HG03103 (cell line): ENCODE measurements around the gene RAPSN.
"Not testable (repeated sequence)": the region's sequence is repeated elsewhere in the genome, so short reads cannot be mapped to it uniquely, and the experiment has no call there.

Source experiments
- ATAC-seq: cut with Tn5 transposase; IDR thresholded peaks from one replicate; pipeline ENCODE4 v1.9.1; 2021; ENCODE audit warnings: low read depth; ENCODE audit not compliant: unreplicated experiment

RAPSN gene

GRCh38 chr11:47466701-47467250 is 17.8 kb upstream of the RAPSN start:
- no peak for ATAC-seq

DNA sequence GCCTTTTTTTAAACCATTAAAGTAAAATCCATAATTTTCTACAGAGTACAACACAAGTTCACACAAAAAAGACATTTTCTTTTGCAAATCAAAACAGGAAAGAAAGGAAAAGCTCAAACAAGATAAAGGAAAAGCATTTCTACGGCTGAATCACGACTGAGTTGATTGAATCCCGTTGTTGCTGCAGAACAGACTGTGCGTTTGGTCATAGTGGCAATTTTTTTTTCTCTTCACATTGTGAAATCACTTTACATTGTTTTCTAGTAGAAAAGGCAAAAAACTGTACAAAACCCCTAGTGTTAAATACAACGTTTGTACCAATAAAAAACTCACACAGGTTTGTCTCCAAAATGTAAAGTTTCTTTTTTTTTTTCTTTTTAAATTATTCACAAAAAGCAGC is 17.3 kb upstream of the RAPSN start:
- no peak for ATAC-seq

GRCh38 chr11:47464483-47464882 is 15.5 kb upstream of the RAPSN start:
- ATAC-seq: no peak

- ATAC-seq: no peak
Measured at GRCh38 chr11:47461876-47462275, 12.9 kb upstream of the RAPSN start.

DNA sequence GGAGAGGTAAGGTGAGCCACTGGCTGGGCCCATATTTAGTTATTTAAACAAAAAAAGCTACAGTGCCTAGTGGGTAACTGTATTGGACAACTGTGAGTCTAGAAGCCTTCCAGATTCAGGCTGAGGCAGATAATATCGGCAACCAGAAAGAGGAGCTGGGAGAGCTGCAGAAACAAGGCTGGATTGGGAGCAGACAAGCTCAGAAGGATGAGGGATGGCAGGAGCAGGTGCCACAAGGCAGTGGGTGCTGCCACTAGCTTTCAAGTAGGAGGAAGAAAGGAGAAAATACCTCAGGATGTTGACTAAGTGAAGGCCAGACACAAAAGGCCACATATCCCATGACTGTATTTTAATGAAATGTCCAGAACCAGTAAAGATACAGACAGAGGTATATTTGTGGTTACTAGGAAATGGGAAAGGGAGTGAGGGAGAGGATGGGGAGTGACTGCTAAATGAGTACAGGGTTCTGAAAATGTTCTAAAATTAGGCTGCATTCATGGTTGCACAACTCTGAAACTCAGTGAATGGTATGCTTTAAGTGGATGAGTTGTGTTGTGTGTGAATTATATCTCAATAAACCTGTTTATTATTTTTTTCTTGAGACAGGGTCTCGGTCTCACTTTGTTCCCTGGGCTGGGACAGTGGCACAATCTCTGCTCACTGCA is 11.8 kb upstream of the RAPSN start:
- no peak for ATAC-seq

GRCh38 chr11:47454258-47454671 is 5.3 kb upstream of the RAPSN start:
- ATAC-seq: not testable (repeated sequence)

GRCh38 chr11:47453365-47453764 is 4.4 kb upstream of the RAPSN start:
- ATAC-seq: no peak

DNA sequence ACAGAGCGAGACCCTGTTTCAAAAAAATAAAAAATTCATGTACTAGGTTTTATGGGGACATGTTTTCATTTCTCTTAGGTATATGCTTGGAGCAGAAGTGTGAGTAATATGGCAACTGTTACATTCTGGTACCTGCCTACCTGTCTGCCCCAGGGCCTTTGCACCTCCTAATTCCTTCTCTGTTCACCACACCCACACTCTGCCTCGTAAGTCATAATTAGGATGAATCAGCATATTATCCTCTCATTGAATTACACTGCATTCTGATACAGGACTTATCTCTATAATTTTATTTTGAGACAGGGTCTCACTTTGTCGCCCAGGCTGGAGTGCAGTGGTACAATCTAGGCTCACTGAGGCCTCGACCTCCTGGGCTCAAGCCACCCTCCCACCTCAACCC is 3.1 kb upstream of the RAPSN start:
- no peak for ATAC-seq

DNA sequence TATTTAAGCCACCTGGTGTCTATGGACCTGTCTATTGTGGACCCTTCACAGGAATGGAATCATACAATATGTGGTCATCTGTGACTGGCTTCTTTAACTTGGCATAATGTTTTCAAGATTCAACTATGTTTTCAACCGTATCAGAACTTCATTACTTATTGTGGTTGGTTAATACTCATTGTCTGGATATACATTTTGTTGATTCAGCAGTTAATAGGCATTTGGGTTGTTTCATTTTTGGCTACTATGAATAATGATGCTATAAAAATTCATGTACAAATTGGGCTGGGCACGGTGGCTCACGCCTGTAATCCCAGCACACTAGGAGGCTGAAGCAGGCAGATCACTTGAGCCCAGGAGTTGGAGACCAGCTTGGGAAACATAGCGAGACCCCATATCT is 2.5 kb upstream of the RAPSN start:
- ATAC-seq: no peak

DNA sequence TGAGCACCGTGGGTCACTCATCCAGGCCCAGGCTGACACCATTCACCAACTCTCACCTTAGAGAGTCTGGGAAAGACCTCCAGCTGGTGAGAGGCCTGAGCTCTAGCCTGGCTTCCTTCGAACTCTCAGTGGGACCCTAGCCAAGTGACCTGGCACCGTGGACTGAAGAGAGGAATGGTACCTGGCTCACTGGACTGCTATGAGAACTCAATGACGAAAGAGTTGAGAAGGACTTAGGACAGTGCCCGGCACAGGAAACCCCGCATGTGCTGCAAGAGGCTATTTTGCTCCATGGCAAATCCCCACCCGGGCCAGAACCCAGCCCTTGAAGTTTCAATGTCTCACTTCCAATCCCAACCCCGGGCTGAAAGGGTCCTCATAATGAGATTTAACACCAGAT is 605 bp upstream of the RAPSN start:
- ATAC-seq: no peak

DNA sequence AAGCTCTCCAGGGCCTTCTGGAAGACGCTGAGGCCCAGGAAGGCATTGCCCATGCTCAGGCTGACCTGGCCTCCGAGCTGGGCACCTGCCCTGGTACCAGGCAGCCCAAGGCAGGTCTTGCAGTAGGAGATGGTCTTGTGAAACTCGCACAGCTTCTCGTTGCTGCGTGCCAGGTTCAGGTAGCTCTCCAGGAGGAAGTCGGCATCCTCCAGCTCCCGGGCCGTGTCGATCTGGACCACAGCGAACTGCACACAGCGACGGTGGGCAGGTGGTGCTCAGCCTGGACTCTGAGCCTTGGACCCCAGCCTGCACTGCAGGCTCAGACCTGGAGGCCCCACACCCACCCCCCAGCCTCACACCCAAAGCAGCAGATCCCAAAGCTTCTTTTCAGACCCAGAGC is 1.0 kb downstream of the RAPSN start:
- ATAC-seq: no peak

- ATAC-seq: no peak
Measured at GRCh38 chr11:47446833-47447232, 2.1 kb downstream of the RAPSN start.

DNA sequence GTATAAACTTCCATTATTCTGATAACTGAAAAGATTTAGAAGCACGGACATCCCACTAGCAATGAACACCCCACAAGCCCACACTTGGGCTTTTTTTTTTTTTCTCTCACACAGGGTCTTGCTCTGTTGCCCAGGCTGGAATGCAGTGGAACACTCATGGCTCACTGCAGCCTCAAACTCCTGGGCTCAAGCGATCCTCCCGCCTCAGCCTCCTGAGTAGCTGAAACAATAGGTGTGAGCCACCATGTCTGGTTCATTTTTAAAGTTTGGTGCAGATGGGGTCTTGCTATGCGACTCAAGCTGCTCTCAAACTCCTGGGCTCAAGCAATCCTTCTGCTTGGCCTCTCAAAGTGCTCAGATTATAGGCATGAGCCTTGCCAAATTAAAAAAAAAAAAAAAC is 3.1 kb downstream of the RAPSN start:
- ATAC-seq: no peak

DNA sequence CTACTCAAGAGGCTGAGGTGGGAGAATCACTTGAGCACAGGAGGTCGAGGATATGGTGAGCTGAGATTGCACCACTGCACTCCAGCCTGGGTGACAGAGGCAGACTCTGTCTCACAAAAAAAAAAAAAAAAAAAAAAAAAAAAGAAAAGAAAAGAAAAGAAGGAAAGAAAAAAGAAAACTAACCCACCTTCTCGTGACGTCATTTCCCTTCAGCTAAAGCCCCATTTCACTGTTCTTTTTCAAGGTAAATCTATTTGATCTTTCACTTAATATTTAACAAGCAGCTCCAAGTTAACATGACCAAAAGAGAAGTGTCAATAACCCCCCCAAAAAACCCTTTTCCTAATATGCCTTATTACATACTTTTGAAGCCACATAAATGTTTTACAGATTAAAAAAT is 5.1 kb downstream of the RAPSN start:
- ATAC-seq: no peak

DNA sequence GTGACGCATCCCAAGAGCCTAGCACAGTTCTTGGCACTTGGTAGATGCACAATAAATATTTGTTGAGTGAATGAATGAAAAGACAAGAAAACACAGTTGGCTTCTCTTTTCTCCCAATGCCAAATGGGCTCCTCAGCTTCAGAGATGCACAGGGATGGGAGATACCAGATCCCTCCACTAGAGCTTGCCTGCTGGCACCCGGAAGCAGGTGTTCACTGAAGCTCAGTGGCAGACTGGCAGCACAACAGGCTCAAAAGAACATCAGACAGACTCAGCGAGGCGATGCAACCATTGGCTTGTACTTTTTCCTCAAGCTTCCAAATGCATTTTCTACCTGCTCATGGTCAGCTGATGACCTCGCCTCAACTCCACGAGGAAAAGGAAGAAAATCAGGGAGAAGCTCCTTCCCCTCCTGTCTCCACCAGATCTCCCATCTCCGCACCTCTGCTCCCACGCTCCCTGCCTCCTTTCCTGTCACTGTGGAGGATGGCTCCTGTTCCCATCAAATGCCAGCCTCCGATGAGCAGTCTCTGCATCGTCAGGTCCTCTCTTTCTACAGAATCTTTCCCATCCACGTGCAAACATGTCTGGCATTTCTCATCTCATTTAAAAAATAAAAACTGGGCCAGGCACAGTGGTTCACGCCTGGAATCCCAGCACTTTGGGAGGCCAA is 5.8 kb downstream of the RAPSN start:
- ATAC-seq: no peak

DNA sequence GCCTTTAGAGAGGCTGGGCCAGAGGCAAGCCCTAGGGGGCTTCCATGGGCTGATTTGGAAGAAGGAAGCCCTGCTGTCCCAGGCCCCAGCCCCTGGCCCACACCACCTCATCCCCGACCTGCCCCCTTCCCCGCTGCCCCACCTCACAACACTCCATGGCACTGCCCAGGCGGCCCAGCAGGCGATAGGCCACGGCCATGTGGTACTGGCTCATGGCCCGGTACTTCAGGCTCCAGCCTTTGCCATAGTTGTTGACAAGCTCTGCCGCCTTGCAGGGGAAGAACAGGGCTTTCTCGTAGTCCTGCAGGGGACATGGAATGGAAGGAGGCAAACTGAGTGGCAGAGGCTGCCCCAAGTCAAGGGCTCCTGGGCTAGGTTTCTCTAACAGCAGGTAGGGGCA is 6.4 kb downstream of the RAPSN start:
- ATAC-seq: no peak

DNA sequence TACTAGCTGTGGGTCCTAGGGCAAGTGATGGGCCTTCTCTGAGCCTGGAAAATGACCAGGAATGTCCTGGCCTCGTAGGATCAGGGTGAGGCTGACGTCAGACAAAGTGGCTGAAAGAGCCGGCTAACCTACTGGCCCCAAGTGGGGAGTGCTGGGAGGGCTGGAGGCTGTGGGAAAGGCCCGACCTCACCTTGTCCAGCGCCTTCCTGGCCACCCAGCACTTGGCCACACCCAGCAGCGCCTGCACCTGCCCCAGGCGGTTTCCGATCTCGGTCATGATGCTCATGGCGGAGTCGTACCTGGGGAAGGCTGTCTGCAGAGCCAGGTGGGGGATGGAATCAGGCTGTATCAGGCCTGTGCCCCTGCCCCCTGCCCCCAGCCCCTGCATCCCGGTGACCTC is 7.5 kb downstream of the RAPSN start:
- no peak for ATAC-seq

DNA sequence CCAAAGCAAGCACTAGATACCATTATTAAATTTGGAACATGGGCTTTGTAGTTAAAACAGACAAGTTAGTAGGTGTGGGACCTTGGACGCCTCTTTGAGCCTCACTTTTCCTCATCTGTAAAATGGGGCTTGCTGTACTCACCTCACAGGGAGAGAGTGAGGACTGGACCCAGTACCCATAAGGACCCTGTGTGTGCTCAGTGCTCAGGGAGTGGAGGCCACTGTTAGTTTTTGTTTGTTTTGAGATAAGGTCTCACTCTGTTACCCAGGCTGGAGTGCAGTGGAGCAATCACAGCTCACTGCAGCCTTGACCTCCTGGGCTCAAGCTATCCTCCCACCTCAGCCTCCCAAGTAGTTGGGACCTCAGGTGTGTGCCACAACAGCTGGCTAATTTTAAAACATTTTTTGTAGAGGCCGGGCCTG is 8.9 kb downstream of the RAPSN start:
- no peak for ATAC-seq

DNA sequence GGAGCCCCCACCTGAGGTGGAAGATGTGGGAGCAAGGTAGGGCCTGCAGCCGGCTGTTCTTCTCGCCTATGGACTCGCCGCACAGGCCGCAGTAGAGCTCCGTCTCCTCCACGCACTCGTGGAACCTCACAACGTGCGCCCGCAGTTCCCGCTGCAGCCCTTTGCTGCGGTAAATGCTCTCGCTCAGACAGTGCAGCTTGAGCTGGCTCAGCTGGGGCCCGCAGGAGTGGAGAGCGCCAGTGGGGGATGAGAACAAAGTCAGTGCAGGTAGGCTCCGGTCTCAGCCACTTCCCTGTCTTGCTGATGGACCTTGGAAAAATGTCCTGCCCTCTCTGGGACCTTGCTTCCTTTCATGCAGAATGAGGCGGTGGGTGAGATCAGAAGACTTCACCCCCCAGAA is 10.2 kb downstream of the RAPSN start:
- ATAC-seq: no peak

DNA sequence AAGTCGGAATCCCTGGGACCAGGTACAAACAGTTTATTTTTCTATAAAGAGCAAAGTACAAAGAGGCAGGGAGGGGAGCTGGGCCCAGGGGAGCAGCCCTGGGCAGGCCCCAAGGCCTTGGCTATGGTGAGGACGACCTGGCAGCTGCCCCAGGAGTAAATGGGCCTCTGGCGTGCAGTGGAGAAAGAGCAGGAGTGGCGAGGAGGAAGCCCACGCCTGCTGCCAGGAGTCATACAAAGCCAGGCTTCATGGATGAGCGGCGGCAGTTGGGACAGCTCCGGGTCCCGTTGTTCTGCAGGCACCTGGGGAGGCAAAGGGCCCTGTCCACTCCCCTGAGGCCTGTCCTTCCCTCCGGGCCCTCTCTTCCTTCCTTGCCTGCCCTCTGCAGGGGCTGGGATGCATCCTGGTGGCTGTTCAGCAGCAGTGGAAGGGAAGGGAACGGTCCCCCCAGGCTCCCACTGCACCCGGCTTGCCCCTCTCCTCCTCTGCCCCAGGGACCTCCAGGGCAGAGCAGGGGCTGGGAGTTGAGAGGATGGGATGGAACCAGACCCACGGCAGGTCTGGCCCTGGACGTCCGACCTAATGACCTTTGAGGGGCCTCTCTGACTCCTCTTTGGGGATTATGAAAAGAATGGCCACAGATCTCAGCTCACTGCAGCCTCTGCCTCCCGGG is 11.1 kb downstream of the RAPSN start:
- ATAC-seq: no peak

DNA sequence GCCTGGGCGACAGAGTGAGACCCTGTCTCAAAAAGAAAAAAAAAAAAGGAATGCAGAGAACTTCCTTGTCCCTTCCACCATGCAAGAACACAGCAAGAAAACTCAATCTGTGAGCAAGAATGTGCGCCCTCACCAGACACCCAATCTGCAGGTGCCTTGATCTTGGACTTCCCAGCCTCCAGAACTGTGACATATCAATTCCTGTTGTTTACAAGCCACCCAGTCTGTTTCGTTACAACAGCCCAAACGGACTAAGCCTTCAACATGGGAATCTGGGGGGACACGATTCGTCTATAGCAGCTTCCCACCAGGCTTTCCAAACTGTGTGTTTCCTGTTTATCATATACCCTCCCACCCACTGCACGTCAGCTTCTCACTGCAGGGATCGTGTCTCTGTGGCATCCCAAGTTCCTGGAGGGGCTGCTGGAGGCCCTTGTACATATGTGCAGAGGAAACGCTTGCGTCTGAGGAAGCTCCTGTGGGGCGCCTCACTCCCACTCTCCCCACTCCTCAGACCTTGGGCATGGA is 11.7 kb downstream of the RAPSN start:
- ATAC-seq: no peak
